Endothelial cell of umbilical vein (primary cell): ENCODE measurements around the gene EXD1. TPM values are rescaled to one million over a fixed set of nuclear protein-coding genes. Genes with fewer than 3 reads are reported as not detected.
"Not testable (repeated sequence)": the region's sequence is repeated elsewhere in the genome, so short reads cannot be mapped to it uniquely, and the experiment has no call there.

Experiments
- BruUV-seq: library from RNA; stranded (reverse); fragments of 400-500 nt; replicated peaks from 2 replicates; lab custom pipeline; 2021; lab: Mats Ljungman, UMichigan
- CTCF ChIA-PET: fragments of 300-600, 350-600 bp; sonication (Branson Sonifier 250); formaldehyde crosslinking; loops from one replicate; lab custom pipeline; 2021; ENCODE audit warnings: antibody characterized with exemption, inconsistent platforms; lab: Charles Lee
- POLR2A ChIA-PET: fragments of 300-600, 350-600 bp; sonication (Branson Sonifier 250); formaldehyde crosslinking; loops from one replicate; lab custom pipeline; 2021; ENCODE audit warnings: antibody characterized with exemption, inconsistent platforms; lab: Charles Lee
- DNase-seq: peaks from one replicate; pipeline ENCODE4 v3.0.0-alpha.2; 2011; ENCODE audit warnings: low read depth, low spot score
- FAIRE-seq: peaks from 2 replicates; lab custom pipeline; 2011; peaks lifted over from hg19 to GRCh38; lab: Jason Lieb, UNC
- H2AFZ ChIP-seq: 2 replicates; pipeline ENCODE4 v1.6.0; 2012; ENCODE audit warnings: low read depth, low read length, control low read depth, inconsistent platforms
- H3K27ac ChIP-seq: 2 replicates; pipeline ENCODE4 v1.5.1; 2011; ENCODE audit warnings: low read depth, mild to moderate bottlenecking, control low read depth, low read length, moderate library complexity; ENCODE audit not compliant: insufficient read depth
- H3K27me3 ChIP-seq, 2 experiments: 2 replicates each; pipeline versions ENCODE4 v1.6.0 to v1.6.1; 2011; ENCODE audit warnings: low read length in 2 of 2, mixed read lengths in 1 of 2; ENCODE audit not compliant: control insufficient read depth in 2 of 2, insufficient read depth in 2 of 2
- H3K36me3 ChIP-seq, 2 experiments: 2 replicates in 1 of 2; 3 replicates in 1 of 2; pipeline ENCODE4 v1.5.1; 2011; ENCODE audit warnings: low read length in 2 of 2, mild to moderate bottlenecking in 1 of 2, moderate library complexity in 1 of 2; ENCODE audit not compliant: control insufficient read depth in 2 of 2, insufficient read depth in 2 of 2; ENCODE audit errors: extremely low read depth in 1 of 2
- H3K4me1 ChIP-seq: 3 replicates; pipeline ENCODE4 v1.5.1; 2011; ENCODE audit warnings: mild to moderate bottlenecking, low read length; ENCODE audit not compliant: control insufficient read depth, insufficient read depth; ENCODE audit errors: extremely low read depth
- H3K4me2 ChIP-seq: 2 replicates; pipeline ENCODE4 v1.6.1; 2011; ENCODE audit warnings: low read length, control low read depth, mixed read lengths; ENCODE audit not compliant: insufficient read depth
- H3K4me3 ChIP-seq, 3 experiments: fragments of 200-600 bp in 1 of 3; sonication (generic), shearing (Covaris generic) in 1 of 3; replicated peaks in 1 of 3; 2 replicates each; pipeline ENCODE4 v1.5.1; 2011 to 2016; ENCODE audit warnings: control low read depth in 3 of 3, low read length in 3 of 3, mild to moderate bottlenecking in 2 of 3, inconsistent platforms in 1 of 3, low read depth in 1 of 3, moderate library complexity in 1 of 3; ENCODE audit not compliant: insufficient read depth in 1 of 3
- H3K79me2 ChIP-seq: 2 replicates; pipeline ENCODE4 v1.6.0; 2012; ENCODE audit warnings: low read length, inconsistent platforms; ENCODE audit not compliant: control insufficient read depth, insufficient read depth
- H3K9ac ChIP-seq: replicated peaks from 2 replicates; pipeline ENCODE3; 2011; ENCODE audit warnings: low read length, control low read depth; ENCODE audit not compliant: insufficient read depth; ENCODE audit errors: extremely low read depth
- H3K9me1 ChIP-seq: replicated peaks from 3 replicates; pipeline ENCODE4 v1.6.0; 2011; ENCODE audit warnings: mild to moderate bottlenecking, low read length; ENCODE audit not compliant: control insufficient read depth, insufficient read depth; ENCODE audit errors: extremely low read depth
- H3K9me3 ChIP-seq: replicated peaks from 2 replicates; pipeline ENCODE4 v1.5.1; 2012; ENCODE audit warnings: low read length, inconsistent platforms; ENCODE audit not compliant: control insufficient read depth, insufficient read depth
- H4K20me1 ChIP-seq: replicated peaks from 2 replicates; pipeline ENCODE3; 2011; ENCODE audit warnings: mild to moderate bottlenecking, low read length; ENCODE audit not compliant: control insufficient read depth, insufficient read depth; ENCODE audit errors: extremely low read depth
- EZH2 ChIP-seq: IDR thresholded peaks from 2 replicates; pipeline ENCODE4 v1.6.1; 2012; ENCODE audit warnings: borderline replicate concordance, low read depth, mild to moderate bottlenecking, moderate library complexity, low read length, inconsistent platforms; ENCODE audit not compliant: severe bottlenecking
- FOS ChIP-seq: IDR thresholded peaks from 2 replicates; pipeline ENCODE4 v1.6.1; 2011; ENCODE audit warnings: mild to moderate bottlenecking, low read length, moderate library complexity, borderline replicate concordance; ENCODE audit not compliant: insufficient read depth
- GATA2 ChIP-seq: IDR thresholded peaks from 2 replicates; pipeline ENCODE4 v1.7.0; 2011; ENCODE audit warnings: low read depth, mild to moderate bottlenecking, moderate library complexity, mixed read lengths, low read length; ENCODE audit not compliant: insufficient read length, insufficient read depth
- JUN ChIP-seq: IDR thresholded peaks from 2 replicates; pipeline ENCODE4 v1.6.1; 2011; ENCODE audit warnings: borderline replicate concordance, low read depth; ENCODE audit not compliant: insufficient read length, insufficient read depth
- MYC ChIP-seq: IDR thresholded peaks from one replicate; pipeline ENCODE4 v1.6.1; 2011; ENCODE audit warnings: mild to moderate bottlenecking, low read depth, low read length
- POLR2A ChIP-seq: IDR thresholded peaks from 2 replicates; pipeline ENCODE4 v1.6.1; 2012; ENCODE audit warnings: low read depth, mild to moderate bottlenecking, control low read depth, low read length
- POLR2AphosphoS5 ChIP-seq: IDR thresholded peaks from 2 replicates; pipeline ENCODE4 v1.6.1; 2012; ENCODE audit warnings: low read depth, mild to moderate bottlenecking, control low read depth, low read length, moderate library complexity; ENCODE audit not compliant: insufficient read depth
- dilution Hi-C: fragments of 300-500 bp; cut with MboI; formaldehyde crosslinking; loops from one replicate; pipeline ENCODE4 v1.15.0; 2019; ENCODE audit warnings: low sequenced_read_pairs; ENCODE audit not compliant: extremely low pct_ligation_motif_present
- intact Hi-C: fragments of 100-400 bp; cut with micrococcal nuclease; formaldehyde crosslinking; loops from one replicate; pipeline ENCODE4 v1.10.0; 2022
- polyA plus RNA-seq, 4 experiments: library from polyadenylated mRNA; depleted of rRNA in 3 of 4; stranded (reverse) in 3 of 4; unstranded in 1 of 4; fragments of >200 nt; gene quantifications; 2 replicates each; pipeline versions ENCODE4 v1.2.1 to v1.2.3, GENCODE V29; 2011 to 2012; ENCODE audit warnings: missing spikeins in 1 of 4
- total RNA-seq: library from RNA; stranded (reverse); gene quantifications from 2 replicates; pipeline ENCODE4 v1.2.3, GENCODE V29; 2021
- TF ChIP-seq, protein P1 (sequence below), 2 donors: IDR thresholded peaks; 1 replicate in 1 of 2; 2 replicates in 1 of 2; pipeline ENCODE4 v1.5.1; 2011; ENCODE audit warnings: low read length in 2 of 2, mild to moderate bottlenecking in 2 of 2, moderate library complexity in 2 of 2, control low read depth in 1 of 2, inconsistent platforms in 1 of 2, low read depth in 1 of 2; ENCODE audit not compliant: insufficient read depth in 1 of 2; ENCODE audit errors: extremely low read depth in 1 of 2
- TF ChIP-seq, protein P2 (sequence below): IDR thresholded peaks from 2 replicates; pipeline ENCODE4 v1.6.1; 2011; ENCODE audit not compliant: insufficient read depth, insufficient read length

EXD1 gene
- total and polyA plus RNA-seq, 2 donors (not counting 3 experiments of a cell fraction or from before 2014, with no cell fraction given), result not detected

DNA sequence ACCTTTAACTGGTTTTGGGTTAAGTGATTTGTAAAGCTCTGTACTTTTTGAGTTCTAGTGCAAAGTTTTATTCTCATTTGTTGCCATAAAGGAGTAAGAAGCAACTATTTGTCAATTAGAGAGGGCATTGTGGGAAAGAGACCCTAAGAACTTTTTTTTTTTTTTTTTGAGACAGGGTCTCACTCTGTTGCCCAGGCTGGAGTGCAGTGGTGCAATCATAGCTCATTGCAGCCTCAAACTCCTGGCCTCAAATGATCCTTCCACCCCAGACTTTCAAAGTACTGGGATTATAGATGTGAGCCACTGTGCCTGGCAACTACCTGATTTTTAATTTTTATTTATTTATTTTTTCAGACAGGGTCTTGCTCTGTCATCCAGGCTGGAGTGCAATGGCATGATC, 5.4 kb upstream of the EXD1 start:
- no peak overlapping the region for H3K27ac ChIP-seq
- peaks cover 18% of the 10 kb centered on the region for H3K4me1 ChIP-seq
- POLR2A ChIA-PET, result no interaction called here
- H3K79me2 ChIP-seq, result peaks cover 37% of the 10 kb centered on the region
- dilution Hi-C loops, result no loop called here
- no peak overlapping the region for H3K9ac ChIP-seq
- H2AFZ ChIP-seq, result no peak overlapping the region
- peaks cover 3% of the 10 kb centered on the region for H4K20me1 ChIP-seq
- no peaks in the 10 kb centered on the region for H3K9me3 ChIP-seq
- intact Hi-C loops, result no loop called here
- H3K27me3 ChIP-seq, result no peaks in the 10 kb centered on the region
- TF ChIP-seq POLR2A (no peak), POLR2AphosphoS5 (no peak), FOS (no peak), GATA2 (no peak), MYC (no peak), EZH2 (no peak), JUN (no peak)
- TF ChIP-seq, protein P1, sequence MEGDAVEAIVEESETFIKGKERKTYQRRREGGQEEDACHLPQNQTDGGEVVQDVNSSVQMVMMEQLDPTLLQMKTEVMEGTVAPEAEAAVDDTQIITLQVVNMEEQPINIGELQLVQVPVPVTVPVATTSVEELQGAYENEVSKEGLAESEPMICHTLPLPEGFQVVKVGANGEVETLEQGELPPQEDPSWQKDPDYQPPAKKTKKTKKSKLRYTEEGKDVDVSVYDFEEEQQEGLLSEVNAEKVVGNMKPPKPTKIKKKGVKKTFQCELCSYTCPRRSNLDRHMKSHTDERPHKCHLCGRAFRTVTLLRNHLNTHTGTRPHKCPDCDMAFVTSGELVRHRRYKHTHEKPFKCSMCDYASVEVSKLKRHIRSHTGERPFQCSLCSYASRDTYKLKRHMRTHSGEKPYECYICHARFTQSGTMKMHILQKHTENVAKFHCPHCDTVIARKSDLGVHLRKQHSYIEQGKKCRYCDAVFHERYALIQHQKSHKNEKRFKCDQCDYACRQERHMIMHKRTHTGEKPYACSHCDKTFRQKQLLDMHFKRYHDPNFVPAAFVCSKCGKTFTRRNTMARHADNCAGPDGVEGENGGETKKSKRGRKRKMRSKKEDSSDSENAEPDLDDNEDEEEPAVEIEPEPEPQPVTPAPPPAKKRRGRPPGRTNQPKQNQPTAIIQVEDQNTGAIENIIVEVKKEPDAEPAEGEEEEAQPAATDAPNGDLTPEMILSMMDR (IDR thresholded peaks at IDR 0.05; ENCODE audit: extremely low read depth in 1 of 2, insufficient read depth in 1 of 2, low read depth in 1 of 2, low read length in 2 of 2), result no peak
- TF ChIP-seq, protein P2, sequence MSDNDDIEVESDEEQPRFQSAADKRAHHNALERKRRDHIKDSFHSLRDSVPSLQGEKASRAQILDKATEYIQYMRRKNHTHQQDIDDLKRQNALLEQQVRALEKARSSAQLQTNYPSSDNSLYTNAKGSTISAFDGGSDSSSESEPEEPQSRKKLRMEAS, result no peak
- FAIRE-seq (no peak), DNase-seq (no peak)
- no peak overlapping the region for H3K4me2 ChIP-seq
- CTCF ChIA-PET, result no interaction called here
- BruUV-seq, result no TSS peak
- no peaks in the 10 kb centered on the region for H3K9me1 ChIP-seq
- H3K4me3 ChIP-seq, result no peak overlapping the region
- no peaks in the 10 kb centered on the region for H3K36me3 ChIP-seq

DNA sequence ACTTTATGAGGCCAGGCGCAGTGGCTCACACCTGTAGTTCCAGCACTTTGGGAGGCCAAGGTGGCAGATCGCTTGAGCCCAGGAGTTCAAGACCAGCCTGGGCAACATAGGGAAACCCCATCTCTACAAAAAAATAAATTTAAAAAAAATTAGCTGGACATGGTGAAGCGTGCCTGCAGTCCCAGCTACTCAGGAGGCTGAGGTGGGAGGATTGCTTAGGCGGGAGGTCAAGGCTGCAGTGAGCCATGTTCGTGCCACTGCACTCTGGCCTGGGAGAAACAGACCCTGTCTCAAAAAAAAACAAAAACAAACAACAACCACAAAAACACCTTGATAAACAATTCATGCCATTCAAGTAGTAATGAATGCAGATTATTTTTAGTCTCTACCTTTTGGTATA, 4.7 kb upstream of the EXD1 start:
- FAIRE-seq, H3K9me3 ChIP-seq, intact Hi-C loops, POLR2A ChIA-PET, H3K4me2 ChIP-seq, H3K27ac ChIP-seq, H3K4me3 ChIP-seq, H2AFZ ChIP-seq, H3K9me1 ChIP-seq, H3K27me3 ChIP-seq, DNase-seq, dilution Hi-C loops, H4K20me1 ChIP-seq, H3K36me3 ChIP-seq, BruUV-seq, H3K9ac ChIP-seq, CTCF ChIA-PET: not testable (repeated sequence)
- peaks cover 37% of the 10 kb centered on the region for H3K79me2 ChIP-seq
- H3K4me1 ChIP-seq, result peaks cover 15% of the 10 kb centered on the region
